NCI-H128 (cell line): ENCODE data around the gene FNDC11.
A peak's percentile ranks its signal among the peaks of the same experiment; 100 is the strongest.

Source experiments
- DNase-seq: peaks from one replicate; lab custom pipeline; 2025; ENCODE audit not compliant: unreplicated experiment; lab: John Stamatoyannopoulos, UW

The FNDC11 gene

GRCh38 chr20:63579017-63579694 is 25.2 kb downstream of the FNDC11 start:
- DNase-seq, result no peak

- peak; percentile 16 for DNase-seq
These were observed 27.0 kb downstream of the FNDC11 start for GRCh38 chr20:63580796-63581461.

- no peak for DNase-seq
These were observed 28.6 kb downstream of the FNDC11 start for GRCh38 chr20:63582382-63583063.

- no peak for DNase-seq
These were observed 31.9 kb downstream of the FNDC11 start for GRCh38 chr20:63585616-63586565.

GRCh38 chr20:63586797-63587196 is 32.8 kb downstream of the FNDC11 start:
- no peak for DNase-seq

- no peak for DNase-seq
These were observed 33.3 kb downstream of the FNDC11 start for GRCh38 chr20:63587256-63587655.

GRCh38 chr20:63587776-63588591 is 34.0 kb downstream of the FNDC11 start:
- DNase-seq, result no peak

- no peak for DNase-seq
These were observed 34.7 kb downstream of the FNDC11 start for GRCh38 chr20:63588641-63589041.

GRCh38 chr20:63589261-63590217 is 35.6 kb downstream of the FNDC11 start:
- DNase-seq, result no peak

GRCh38 chr20:63590218-63591146 is 36.5 kb downstream of the FNDC11 start:
- DNase-seq, result no peak

- DNase-seq, result no peak
These were observed 37.2 kb downstream of the FNDC11 start for GRCh38 chr20:63591147-63591533.

GRCh38 chr20:63591786-63592355 is 37.9 kb downstream of the FNDC11 start:
- DNase-seq, result no peak

GRCh38 chr20:63592661-63593060 is 38.7 kb downstream of the FNDC11 start:
- DNase-seq, result no peak

- DNase-seq, result no peak
These were observed 40.1 kb downstream of the FNDC11 start for GRCh38 chr20:63594043-63594561.

GRCh38 chr20:63595416-63596127 is 41.6 kb downstream of the FNDC11 start:
- no peak for DNase-seq

GRCh38 chr20:63596423-63596822 is 42.5 kb downstream of the FNDC11 start:
- DNase-seq, result no peak
